GM20431 (cell line): ENCODE measurements around the gene SLC38A10.

Experiments used
- in situ Hi-C: fragments of 300-500 bp; cut with MseI, MboI; formaldehyde crosslinking; loops from one replicate; pipeline ENCODE4 v1.15.0; 2020; ENCODE audit warnings: low sequenced_read_pairs; ENCODE audit not compliant: unreplicated experiment

The SLC38A10 gene

GRCh38 chr17:81282876-81283275 lies 12.2 kb downstream of the SLC38A10 start:
- in situ Hi-C loops: no loop called here

DNA sequence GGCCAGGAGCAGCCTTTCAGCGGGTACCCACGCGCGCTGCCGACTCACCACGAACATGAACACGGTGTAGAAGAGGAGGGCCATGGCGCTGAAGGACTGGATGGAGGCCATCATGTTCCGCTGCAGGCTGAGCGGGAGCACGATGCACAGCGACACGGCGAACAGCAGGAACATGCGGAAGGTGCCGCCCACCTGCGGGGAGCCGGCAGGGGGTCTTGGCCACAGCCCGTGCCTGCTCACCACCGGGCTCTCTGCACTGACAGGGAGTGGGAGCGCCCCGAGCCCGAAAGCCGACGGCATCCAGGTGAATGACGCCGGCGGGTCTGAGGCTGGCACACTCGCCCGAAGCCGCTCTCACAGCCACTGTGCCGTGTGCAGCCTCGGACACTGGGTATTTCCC lies 13.0 kb downstream of the SLC38A10 start:
- in situ Hi-C loops: no loop called here

GRCh38 chr17:81280571-81280970 lies 14.5 kb downstream of the SLC38A10 start:
- in situ Hi-C loops: no loop called here

GRCh38 chr17:81279278-81280275 lies 15.5 kb downstream of the SLC38A10 start:
- in situ Hi-C loops: no loop called here

- in situ Hi-C loops: no loop called here
These were observed 16.3 kb downstream of the SLC38A10 start for GRCh38 chr17:81278831-81279230.

- in situ Hi-C loops: no loop called here
These were observed 17.0 kb downstream of the SLC38A10 start for GRCh38 chr17:81277946-81278693.

- in situ Hi-C loops: no loop called here
These were observed 17.7 kb downstream of the SLC38A10 start for GRCh38 chr17:81277421-81277820.

DNA sequence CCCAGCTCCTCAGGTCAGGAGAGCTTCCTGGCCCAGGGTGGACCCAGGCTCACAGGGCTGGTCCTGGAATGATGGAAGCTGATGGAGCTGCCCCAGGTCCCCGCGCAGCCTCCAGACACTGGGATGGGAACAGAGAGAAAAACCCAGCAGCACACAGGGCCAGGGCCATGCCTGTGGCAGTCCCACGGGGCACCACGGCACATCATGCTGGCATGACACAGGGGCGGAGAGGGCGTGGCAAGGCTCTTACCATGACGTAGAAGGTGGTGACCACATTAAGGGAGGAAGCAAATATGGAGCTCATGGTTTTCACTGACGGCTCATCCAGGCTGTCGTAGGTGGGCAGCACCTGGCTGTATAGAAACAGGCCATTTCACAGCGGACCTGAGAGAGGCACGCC lies 18.3 kb downstream of the SLC38A10 start:
- in situ Hi-C loops: no loop called here

DNA sequence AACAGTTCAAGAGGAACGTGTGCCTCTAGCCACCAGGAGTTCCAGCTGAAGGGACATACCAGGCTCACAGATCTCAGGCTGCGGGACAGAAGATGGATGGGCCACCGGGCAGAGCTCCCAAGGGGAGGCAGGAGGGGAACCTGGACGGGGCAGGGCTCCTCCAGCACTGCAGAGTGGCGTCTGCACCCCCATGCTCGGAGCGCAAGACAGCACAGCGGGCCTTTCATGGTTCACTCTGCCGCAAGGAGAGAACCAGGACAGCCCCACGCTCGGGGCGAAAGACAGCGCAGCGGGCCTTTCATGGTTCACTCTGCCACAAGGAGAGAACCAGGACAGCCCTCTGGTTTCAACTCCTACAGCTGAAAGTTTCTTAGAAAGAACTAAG lies 20.6 kb downstream of the SLC38A10 start:
- in situ Hi-C loops: no loop called here

- in situ Hi-C loops: no loop called here
These were observed 21.2 kb downstream of the SLC38A10 start for GRCh38 chr17:81273698-81274470.

DNA sequence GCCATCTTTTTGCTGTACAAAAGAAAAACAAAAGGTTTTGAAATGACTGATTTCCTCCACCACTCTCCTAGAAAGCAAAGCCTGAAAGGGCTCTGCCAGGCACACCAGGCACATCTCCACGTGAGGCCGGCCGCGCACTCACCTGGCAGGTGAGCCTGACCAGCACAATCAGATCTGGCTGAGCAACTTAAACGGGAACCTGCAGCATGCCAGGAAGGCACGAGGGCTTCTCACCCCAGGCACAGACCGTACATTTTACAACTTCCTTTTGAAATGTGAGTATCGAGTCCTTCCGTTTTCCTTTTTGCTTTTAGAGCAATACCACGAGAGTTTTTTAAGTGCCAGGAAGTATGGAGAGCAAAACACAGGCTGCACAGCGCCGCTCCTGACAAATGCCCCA lies 22.5 kb downstream of the SLC38A10 start:
- in situ Hi-C loops: no loop called here

- in situ Hi-C loops: no loop called here
These were observed 23.9 kb downstream of the SLC38A10 start for GRCh38 chr17:81271226-81271625.

DNA sequence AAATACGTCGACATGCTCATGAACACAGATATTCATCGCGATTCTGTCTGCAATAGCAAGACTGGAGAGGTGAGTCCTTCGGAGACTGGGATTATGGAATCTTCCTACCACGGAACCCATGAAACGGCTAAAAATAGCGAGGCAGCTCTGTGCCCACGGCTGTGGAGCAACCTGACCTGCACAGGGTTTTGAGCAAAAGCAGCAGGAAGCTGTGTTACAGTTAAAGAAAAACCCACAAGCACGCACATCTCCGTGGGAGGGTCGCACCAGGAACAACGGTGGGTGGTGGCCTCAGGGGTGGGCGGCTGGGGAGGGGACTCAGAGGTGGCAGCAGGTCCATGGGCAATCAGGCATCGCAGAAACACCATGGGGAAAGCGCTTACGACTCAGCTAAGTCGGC lies 24.8 kb downstream of the SLC38A10 start:
- in situ Hi-C loops: no loop called here

DNA sequence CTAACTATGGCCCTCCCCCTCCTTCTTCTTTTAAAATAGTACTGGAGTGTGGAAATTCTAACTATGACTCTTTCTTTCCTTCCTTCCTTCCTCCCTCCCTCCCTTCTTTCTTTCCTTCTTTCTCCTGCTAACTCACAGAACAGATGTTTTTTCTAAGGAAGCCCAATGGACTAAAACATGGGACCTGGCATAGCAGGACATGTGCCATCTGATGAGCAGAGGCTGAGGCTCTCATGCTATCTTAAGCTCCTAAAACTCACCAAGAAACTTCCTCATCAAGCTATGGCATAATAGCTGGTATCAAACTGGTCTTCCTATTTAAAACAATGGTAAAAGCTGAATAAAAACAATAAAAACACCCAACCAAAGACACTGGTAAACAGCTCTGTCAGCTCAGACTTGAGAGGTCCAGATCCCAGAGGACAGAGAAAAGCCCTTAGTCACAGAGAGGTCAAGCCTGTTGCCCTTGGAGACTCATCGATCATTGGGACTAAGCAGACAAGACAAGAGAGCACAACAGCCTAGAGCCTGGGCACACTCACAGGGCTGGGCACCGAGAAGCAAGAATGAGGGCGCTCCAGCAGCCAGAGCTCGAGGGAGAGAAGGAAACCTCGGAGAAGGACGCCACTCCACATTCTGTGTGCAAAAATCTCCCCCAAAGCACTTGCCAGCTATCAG lies 27.6 kb downstream of the SLC38A10 start:
- in situ Hi-C loops: no loop called here

DNA sequence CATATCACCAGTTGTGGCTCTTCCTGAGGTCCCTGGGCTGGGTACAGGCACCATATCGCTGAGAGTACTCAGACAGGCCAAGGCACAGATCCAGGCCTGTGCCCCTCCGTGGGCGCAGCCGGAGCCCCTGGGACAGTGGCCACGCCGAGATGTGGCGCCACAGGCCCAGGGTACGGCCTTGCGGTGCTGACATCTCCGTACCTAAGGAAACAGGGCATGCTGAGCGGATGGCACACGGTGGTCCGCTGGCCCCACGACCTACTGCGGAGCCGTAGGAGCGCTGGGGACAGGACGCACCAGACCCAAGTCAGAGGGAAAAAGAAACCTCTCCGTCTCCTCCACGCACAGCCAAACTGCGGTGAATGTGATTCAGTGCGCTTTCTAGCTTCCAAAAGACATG lies 29.5 kb downstream of the SLC38A10 start:
- in situ Hi-C loops: no loop called here

- in situ Hi-C loops: no loop called here
These were observed 30.5 kb downstream of the SLC38A10 start for GRCh38 chr17:81264640-81265039.

- in situ Hi-C loops: no loop called here
These were observed 31.5 kb downstream of the SLC38A10 start for GRCh38 chr17:81263371-81264181.

DNA sequence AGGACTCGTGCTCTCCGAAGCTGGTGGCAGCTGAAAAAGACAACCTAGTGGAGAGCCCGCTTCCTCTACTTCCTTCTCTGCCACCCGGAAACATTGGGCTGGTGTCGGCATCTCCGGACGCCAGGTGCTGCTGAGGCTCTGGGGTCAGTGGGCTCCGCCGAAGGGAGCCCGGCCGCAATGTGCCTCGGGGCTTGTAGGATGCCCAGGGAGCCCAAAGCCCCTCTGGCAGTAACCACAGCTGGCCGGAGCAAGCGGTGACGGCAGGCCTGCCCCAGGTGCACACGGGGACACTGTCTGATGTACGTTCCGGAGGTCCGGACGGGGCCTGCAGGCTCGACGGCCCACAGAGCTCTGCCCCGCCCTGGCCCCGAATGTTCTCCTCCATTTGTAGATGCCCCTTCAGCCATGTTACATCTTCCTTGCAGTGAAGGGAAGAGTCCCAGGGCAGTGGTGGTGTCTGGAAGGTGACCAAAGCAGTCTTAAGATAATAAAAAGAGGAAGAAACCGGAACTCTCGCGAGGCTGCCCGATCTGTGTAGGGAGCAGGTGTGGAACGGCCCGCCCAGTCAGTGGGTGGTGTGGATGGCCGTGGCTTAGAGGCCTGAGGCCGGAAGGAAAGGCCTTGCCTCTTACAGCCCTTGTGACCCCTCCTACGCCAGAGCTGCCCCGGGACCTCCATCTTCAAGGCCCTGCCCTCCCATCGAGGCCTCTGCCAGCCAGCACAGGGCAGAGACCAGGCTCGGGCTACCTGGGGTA lies 33.3 kb downstream of the SLC38A10 start:
- in situ Hi-C loops: no loop called here
